Bronchial epithelial cell (primary cell): ENCODE measurements around the gene CERS2. TPM values are rescaled to one million over a fixed set of nuclear protein-coding genes. Genes with fewer than 3 reads are reported as not detected.

ENCODE experiments used
- DNase-seq: peaks from one replicate; pipeline ENCODE4 v3.0.0-alpha.2; 2010; ENCODE audit warnings: low read depth
- FAIRE-seq: peaks from 2 replicates; lab custom pipeline; 2011; peaks lifted over from hg19 to GRCh38; lab: Jason Lieb, UNC
- H3K27me3 ChIP-seq: 2 replicates; pipeline ENCODE4 v1.5.1; 2011; ENCODE audit warnings: low read length; ENCODE audit not compliant: control insufficient read depth, insufficient read depth
- H3K36me3 ChIP-seq: 2 replicates; pipeline ENCODE4 v1.5.1; 2011; ENCODE audit warnings: low read length; ENCODE audit not compliant: control insufficient read depth, insufficient read depth
- H3K4me3 ChIP-seq: 2 replicates; pipeline ENCODE4 v1.5.1; 2011; ENCODE audit warnings: mild to moderate bottlenecking, low read depth, low read length, control low read depth
- total RNA-seq: library from RNA; depleted of rRNA; stranded (reverse); fragments of >200 nt; gene quantifications from 2 replicates; pipeline ENCODE4 v1.2.1, GENCODE V29; 2014
- TF ChIP-seq, protein P1 (sequence below): IDR thresholded peaks from 2 replicates; pipeline ENCODE4 v1.5.1; 2011; ENCODE audit warnings: mild to moderate bottlenecking, moderate library complexity, low read length, control low read depth, inconsistent platforms; ENCODE audit not compliant: insufficient read depth, severe bottlenecking

The CERS2 gene
- total RNA-seq, 1 donor from 2014 or later, result 82.9 TPM

DNA sequence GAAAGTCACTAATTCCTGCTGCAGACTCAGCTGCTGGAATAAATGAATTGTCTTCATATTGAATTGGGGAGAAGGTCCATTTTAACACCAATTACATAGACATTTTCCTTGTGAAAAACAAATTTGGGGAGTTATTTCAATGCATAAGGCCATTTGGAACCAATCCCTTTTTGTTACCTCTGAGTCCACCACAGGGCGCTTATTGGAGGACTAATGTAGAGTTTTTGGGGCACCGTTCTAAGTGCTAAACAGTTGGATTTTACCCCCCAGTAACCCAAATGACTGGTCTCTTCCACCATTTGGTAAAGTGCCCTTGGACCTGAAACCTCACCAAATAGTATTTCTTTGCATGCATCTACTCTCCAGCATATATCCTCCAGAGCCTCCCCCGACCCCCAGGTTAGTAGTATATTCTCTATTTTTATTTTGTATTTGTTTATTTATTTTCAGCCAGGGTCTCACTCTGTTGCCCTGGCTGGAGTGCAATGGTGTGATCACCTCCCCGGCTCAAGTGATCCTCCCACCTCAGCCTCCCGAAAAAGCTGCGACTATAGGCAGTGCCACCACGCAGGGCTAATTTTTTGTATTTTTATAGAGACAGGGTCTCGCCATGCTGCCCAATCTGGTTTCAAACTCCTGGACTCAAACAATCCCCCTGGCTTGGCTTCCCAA is 35.2 kb upstream of the CERS2 start:
- H3K27me3 ChIP-seq, result no peaks in the 10 kb centered on the region
- TF ChIP-seq, protein P1, sequence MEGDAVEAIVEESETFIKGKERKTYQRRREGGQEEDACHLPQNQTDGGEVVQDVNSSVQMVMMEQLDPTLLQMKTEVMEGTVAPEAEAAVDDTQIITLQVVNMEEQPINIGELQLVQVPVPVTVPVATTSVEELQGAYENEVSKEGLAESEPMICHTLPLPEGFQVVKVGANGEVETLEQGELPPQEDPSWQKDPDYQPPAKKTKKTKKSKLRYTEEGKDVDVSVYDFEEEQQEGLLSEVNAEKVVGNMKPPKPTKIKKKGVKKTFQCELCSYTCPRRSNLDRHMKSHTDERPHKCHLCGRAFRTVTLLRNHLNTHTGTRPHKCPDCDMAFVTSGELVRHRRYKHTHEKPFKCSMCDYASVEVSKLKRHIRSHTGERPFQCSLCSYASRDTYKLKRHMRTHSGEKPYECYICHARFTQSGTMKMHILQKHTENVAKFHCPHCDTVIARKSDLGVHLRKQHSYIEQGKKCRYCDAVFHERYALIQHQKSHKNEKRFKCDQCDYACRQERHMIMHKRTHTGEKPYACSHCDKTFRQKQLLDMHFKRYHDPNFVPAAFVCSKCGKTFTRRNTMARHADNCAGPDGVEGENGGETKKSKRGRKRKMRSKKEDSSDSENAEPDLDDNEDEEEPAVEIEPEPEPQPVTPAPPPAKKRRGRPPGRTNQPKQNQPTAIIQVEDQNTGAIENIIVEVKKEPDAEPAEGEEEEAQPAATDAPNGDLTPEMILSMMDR, result no peak
- no peaks in the 10 kb centered on the region for H3K36me3 ChIP-seq
- DNase-seq (no peak), FAIRE-seq (no peak)
- H3K4me3 ChIP-seq, result no peak overlapping the region

DNA sequence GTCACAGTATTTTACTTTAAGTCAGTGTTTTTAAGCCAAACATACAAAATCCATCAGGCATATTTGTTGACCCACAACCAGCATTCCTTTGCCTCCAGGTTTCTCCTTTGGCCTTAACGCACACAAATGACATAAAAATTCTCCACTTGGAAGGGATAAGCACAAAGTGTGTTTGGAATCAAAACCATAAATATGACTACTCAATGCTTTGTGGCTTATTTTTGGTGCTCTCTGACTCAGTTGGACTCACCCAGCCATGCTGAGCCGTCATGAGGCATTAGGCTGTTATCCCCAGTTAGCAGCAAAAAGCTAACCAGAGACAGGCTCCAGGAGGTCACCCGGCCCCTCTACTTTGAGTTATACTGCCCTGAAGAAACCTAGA is 34.6 kb upstream of the CERS2 start:
- DNase-seq (no peak), FAIRE-seq (no peak)
- Histone ChIP-seq H3K27me3 (no peaks in the 10 kb centered on the region), H3K4me3 (peak overlapping the region; percentile 78), H3K36me3 (no peaks in the 10 kb centered on the region)
- TF ChIP-seq, protein P1, result no peak

DNA sequence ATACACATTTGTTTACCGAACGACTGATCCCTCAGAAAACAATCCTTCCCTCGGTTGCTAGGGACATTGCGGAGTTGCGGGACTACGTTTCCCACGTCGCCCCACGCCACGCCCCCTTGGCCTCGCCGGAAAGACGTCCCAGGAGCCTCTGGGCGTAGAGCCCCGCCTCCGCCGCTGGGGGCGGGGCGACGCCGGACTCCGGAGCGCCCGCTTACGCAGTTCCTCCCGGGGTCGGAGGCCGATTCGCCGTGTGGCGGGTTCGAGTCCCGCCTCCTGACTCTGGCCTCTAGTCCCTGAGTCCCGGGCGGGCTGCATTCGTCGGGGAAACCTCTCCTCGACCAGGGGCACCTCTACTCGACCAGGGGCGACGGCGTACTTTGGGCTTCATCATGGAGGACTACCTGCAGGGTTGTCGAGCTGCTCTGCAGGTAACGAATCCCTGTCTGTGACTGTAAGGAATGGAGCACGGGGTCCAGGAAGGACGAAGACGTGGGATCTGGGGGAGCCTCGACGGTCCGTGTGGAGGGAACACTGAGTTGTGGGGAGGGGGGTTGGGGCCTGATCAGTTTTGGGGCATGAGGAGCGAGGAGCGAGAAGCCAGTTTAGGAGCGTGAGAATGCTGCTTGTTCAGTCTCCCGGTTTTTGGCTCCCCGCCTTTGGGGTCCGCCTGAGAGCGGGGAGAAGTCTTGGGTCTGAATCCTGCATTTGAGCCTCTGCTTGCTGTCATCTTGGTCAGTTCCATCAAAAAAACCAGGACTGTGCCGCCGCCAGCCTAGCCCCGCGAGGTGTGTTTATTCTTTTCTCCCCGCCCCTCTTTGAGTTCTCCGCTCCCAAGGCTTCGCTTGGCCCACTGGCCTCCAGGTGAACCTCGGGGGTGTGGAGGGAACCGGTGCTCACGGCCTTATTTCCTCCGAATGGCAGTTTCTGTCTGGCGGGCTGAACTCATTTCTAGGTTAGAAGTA is 33.9 kb upstream of the CERS2 start, which contains the start of gene PRUNE1:
PRUNE1 (plus strand) TSS at position 206 of the 962 bp plus-strand sequence; CDS start at position 390, 184 bp downstream.
- H3K4me3 ChIP-seq, result peak within 1 kb of the TSS; percentile 78
- no peak for FAIRE-seq
- peak; percentile 92 for DNase-seq
- TF ChIP-seq, protein P1, result no peak
- no peaks in the 10 kb centered on the region for H3K36me3 ChIP-seq
- no peaks in the 10 kb centered on the region for H3K27me3 ChIP-seq

DNA sequence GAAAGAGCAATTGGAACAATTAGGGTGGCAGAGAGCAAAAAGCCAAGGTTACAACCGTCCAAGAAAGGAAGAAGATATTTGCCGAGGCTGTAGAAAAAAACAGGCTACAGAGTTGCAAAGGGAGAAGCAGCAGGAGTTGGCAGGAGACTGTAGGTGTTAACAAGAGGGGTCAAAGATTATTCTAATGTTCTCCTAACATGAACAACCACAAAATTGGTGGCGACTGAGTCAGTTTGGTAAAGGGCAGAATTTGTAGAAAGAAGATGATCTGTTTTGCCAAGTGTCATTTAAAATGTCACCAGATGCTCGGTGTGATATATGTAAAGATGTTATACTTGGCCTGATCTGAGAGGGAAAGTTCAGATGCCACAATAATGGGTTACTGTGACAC is 33.2 kb upstream of the CERS2 start:
- Histone ChIP-seq H3K27me3 (no peaks in the 10 kb centered on the region), H3K36me3 (no peaks in the 10 kb centered on the region), H3K4me3 (no peak overlapping the region)
- DNase-seq, result no peak
- TF ChIP-seq, protein P1, result no peak
- no peak for FAIRE-seq

DNA sequence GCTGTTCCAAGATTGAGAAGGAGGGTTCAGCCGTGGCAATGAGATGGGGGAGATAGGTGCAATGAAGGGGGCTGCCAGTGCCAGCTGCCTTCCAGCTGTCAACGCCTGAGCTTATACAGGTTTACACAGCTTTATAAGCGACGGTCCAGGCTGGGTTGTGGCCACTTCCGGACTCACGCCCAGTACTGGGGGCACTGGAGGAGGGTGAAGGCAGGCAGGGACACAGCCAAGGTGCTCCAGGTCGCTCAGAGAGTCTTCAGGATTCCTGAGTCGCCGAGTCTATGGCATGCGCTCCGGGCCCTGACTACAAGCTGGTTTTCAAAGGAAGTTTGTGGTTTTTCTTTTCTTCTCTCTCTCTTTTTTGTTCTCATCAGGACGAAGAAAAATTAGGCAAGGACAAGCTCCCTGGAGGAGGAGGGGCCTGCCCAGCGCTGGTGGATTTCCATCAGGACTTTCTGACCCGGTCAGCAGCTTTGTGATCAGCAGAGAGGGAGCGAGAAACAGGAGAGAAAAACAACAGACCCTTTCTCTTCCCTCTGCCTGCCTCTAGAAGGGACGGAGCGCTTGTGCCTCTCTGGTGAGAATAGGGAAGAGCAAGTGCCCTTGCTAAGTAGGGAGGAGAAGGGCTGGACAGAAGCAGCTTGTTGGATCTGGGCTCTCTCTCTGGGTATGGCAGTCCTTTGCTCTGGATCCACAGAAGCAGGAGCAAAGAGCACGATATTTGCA is 31.9 kb upstream of the CERS2 start, which contains the start of gene MINDY1:
MINDY1 (minus strand) TSS at position 576 of the 726 bp plus-strand sequence. CDS start 4,285 bp downstream, outside the sequence.
- TF ChIP-seq, protein P1, result peak; percentile 62
- FAIRE-seq (no peak), DNase-seq (peak; percentile 73)
- no peaks in the 10 kb centered on the region for H3K27me3 ChIP-seq
- H3K4me3 ChIP-seq, result peak within 1 kb of the TSS; percentile 46
- H3K36me3 ChIP-seq, result no peaks in the 10 kb centered on the region
